ENCODE data around the gene ADAMTS19. TPM values are rescaled to one million over a fixed set of nuclear protein-coding genes. Genes with fewer than 3 reads are reported as not detected.

ADAMTS19 gene
- polyA plus RNA-seq, 1 donor (not counting 4 experiments of a cell fraction or from before 2014, with no cell fraction given) = 0.08 TPM

DNA sequence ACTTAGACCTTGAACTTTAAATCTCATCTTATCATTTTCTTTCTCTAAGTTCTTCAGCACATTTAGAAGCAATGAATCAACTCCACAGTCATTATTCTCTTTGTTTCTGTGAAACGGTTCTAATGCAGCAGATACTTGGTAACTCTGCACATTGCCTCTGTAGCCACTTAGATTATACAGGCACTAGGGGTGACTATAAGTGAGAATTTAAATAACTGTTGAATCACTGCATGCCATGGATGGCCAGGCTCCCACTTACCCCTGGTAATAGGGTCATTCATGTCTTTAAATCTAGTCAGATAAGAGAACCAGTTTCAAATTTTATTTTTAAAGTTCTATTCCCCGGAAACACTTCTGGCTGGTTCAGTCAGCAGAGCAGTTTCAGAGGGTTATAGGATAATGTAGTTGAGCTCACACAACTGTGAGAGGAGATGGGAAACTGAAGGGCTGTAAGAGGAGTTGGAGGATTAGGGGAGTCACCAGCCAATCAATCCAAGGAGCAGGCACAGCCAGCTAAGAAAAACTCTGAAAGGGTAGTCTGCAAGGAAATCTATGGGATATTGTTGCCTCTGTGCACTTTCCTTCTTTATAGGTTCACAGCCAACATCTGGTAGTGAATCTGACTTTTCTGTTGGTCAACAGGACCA is 283.6 kb downstream of the ADAMTS19 start:
- Histone ChIP-seq H3K4me2 (ENCODE audit: control insufficient read depth, extremely low read depth, insufficient read depth, low read depth, low read length) (no peak overlapping the region), H4K20me1 (ENCODE audit: control insufficient read depth, extremely low read depth, insufficient read depth, low read length) (no peaks in the 10 kb centered on the region), H3K27ac (ENCODE audit: control insufficient read depth, insufficient read depth, low read length) (no peak overlapping the region), H3K9me3 (ENCODE audit: control insufficient read depth, low read depth, low read length) (no peaks in the 10 kb centered on the region), H3K79me2 (ENCODE audit: control insufficient read depth, insufficient read depth, low read length) (no peaks in the 10 kb centered on the region), H3K4me3 (ENCODE audit: control insufficient read depth in 2 of 3, extremely low read depth in 1 of 3, insufficient read depth in 2 of 3, low read depth in 1 of 3, low read length in 3 of 3) (no peak overlapping the region), H3K9ac (ENCODE audit: control insufficient read depth, extremely low read depth, insufficient read depth, low read length) (no peak overlapping the region), H3K36me3 (ENCODE audit: control insufficient read depth in 2 of 2, extremely low read depth in 1 of 2, insufficient read depth in 2 of 2, low read length in 2 of 2) (no peaks in the 10 kb centered on the region), H3K27me3 (ENCODE audit: control insufficient read depth, extremely low read depth, insufficient read depth, low read length) (no peaks in the 10 kb centered on the region), H3K4me1 (ENCODE audit: control insufficient read depth, extremely low read depth, insufficient read depth, low read length) (no peaks in the 10 kb centered on the region), H2AFZ (ENCODE audit: control insufficient read depth, low read length) (no peak overlapping the region), H3K9me1 (ENCODE audit: control insufficient read depth, extremely low read depth, insufficient read depth, low read length) (no peaks in the 10 kb centered on the region)
- dilution Hi-C loops (cut with MboI; ENCODE audit: extremely low pct_ligation_motif_present, low sequenced_read_pairs) = no loop called here
- TF ChIP-seq, protein P1, sequence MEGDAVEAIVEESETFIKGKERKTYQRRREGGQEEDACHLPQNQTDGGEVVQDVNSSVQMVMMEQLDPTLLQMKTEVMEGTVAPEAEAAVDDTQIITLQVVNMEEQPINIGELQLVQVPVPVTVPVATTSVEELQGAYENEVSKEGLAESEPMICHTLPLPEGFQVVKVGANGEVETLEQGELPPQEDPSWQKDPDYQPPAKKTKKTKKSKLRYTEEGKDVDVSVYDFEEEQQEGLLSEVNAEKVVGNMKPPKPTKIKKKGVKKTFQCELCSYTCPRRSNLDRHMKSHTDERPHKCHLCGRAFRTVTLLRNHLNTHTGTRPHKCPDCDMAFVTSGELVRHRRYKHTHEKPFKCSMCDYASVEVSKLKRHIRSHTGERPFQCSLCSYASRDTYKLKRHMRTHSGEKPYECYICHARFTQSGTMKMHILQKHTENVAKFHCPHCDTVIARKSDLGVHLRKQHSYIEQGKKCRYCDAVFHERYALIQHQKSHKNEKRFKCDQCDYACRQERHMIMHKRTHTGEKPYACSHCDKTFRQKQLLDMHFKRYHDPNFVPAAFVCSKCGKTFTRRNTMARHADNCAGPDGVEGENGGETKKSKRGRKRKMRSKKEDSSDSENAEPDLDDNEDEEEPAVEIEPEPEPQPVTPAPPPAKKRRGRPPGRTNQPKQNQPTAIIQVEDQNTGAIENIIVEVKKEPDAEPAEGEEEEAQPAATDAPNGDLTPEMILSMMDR (optimal IDR thresholded peaks at IDR 0.05 in 1 of 3, IDR thresholded peaks at IDR 0.05 in 1 of 3, conservative IDR thresholded peaks at IDR 0.05 in 1 of 3; ENCODE audit: extremely low read depth in 1 of 3, insufficient read depth in 2 of 3, low read length in 3 of 3) = no peak
- TF ChIP-seq EZH2 (IDR thresholded peaks at IDR 0.05; ENCODE audit: low read length) = no peak
- DNase-seq (ENCODE audit: low read depth, low spot score) (no peak), FAIRE-seq (no peak)

DNA sequence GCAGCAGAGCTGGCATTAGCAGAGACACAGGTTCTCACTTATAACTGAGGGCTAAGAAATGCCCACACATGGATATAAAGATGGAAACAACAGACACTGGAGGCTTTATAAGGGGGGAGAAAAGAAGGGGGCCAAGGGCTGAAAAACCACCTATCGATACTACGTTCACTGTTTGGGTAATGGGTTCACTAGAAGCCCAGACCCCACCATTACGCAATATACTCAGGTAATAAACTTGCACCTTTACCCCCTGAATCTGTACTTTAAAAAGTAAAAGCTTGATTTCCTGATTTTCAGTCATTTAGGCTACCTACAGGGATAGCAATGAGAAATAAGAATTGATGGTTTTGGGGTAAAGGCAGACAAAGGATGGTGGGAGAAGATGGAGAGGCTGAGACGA is 285.9 kb downstream of the ADAMTS19 start:
- no peak overlapping the region for H2AFZ ChIP-seq (ENCODE audit: control insufficient read depth, low read length)
- no peaks in the 10 kb centered on the region for H3K9me1 ChIP-seq (ENCODE audit: control insufficient read depth, extremely low read depth, insufficient read depth, low read length)
- no peak for TF ChIP-seq EZH2 (IDR thresholded peaks at IDR 0.05; ENCODE audit: low read length)
- TF ChIP-seq, protein P1 (optimal IDR thresholded peaks at IDR 0.05 in 1 of 3, IDR thresholded peaks at IDR 0.05 in 1 of 3, conservative IDR thresholded peaks at IDR 0.05 in 1 of 3; ENCODE audit: extremely low read depth in 1 of 3, insufficient read depth in 2 of 3, low read length in 3 of 3) = no peak
- H3K9ac ChIP-seq (ENCODE audit: control insufficient read depth, extremely low read depth, insufficient read depth, low read length) = no peak overlapping the region
- DNase-seq (ENCODE audit: low read depth, low spot score) (no peak), FAIRE-seq (no peak)
- no peaks in the 10 kb centered on the region for H3K4me1 ChIP-seq (ENCODE audit: control insufficient read depth, extremely low read depth, insufficient read depth, low read length)
- H3K79me2 ChIP-seq (ENCODE audit: control insufficient read depth, insufficient read depth, low read length) = no peaks in the 10 kb centered on the region
- H3K36me3 ChIP-seq (ENCODE audit: control insufficient read depth in 2 of 2, extremely low read depth in 1 of 2, insufficient read depth in 2 of 2, low read length in 2 of 2) = no peaks in the 10 kb centered on the region
- no peak overlapping the region for H3K4me3 ChIP-seq (ENCODE audit: control insufficient read depth in 2 of 3, extremely low read depth in 1 of 3, insufficient read depth in 2 of 3, low read depth in 1 of 3, low read length in 3 of 3)
- no peaks in the 10 kb centered on the region for H3K27me3 ChIP-seq (ENCODE audit: control insufficient read depth, extremely low read depth, insufficient read depth, low read length)
- no peak overlapping the region for H3K27ac ChIP-seq (ENCODE audit: control insufficient read depth, insufficient read depth, low read length)
- no peak overlapping the region for H3K4me2 ChIP-seq (ENCODE audit: control insufficient read depth, extremely low read depth, insufficient read depth, low read depth, low read length)
- H4K20me1 ChIP-seq (ENCODE audit: control insufficient read depth, extremely low read depth, insufficient read depth, low read length) = no peaks in the 10 kb centered on the region
- H3K9me3 ChIP-seq (ENCODE audit: control insufficient read depth, low read depth, low read length) = no peaks in the 10 kb centered on the region
- dilution Hi-C loops (cut with MboI; ENCODE audit: extremely low pct_ligation_motif_present, low sequenced_read_pairs) = no loop called here

Measured in keratinocyte (primary cell).